Measurements from ENCODE around the gene ERFL. TPM values are rescaled to one million over a fixed set of nuclear protein-coding genes. Genes with fewer than 3 reads are reported as not detected.

ERFL gene
- total RNA-seq, 2 experiments from 2014 or later, result 7.7 to 8.9 TPM

DNA sequence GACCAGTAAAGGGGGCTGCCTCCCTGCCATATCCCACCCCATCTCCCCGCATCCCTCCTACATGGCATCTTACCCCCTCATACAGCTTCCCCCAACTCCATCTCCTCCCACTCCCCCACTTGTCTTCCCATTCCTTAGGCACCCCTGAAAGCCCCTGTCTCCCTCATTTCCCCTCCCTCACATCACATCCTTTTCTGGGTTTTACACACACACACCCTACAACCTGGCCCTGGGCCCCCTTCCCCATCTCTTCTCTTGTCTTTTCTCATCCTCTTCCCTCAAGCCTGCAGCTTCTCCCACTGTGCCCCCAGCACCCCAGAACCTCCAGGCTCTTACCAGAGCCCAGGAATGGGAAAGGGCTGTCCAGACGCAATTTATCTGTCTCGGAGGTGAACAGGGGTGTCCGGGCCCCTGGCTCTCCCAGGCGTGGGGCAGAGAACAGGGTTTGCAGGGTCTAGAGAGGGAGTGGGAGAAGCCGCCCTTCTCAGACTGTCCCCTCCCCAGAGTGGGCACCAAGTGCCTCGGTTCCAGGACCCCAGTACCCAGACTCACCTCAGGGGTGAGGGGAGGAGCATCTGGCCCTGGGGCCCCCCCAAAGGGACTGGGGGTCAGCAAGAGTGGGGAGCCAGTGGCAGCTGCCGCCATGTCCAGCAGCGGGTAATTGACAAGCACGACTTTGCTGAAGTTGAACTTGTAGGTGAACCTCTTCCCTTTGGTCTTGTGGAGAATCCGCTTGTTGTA, 19.4 kb downstream of the ERFL start:
- Mint-ChIP-seq H3K4me1 (ENCODE audit: low read depth) (peaks cover 61% of the 10 kb centered on the region), H3K27me3 (peaks cover 10% of the 10 kb centered on the region), H3K27ac (peak overlapping the region; percentile 49), H3K36me3 (ENCODE audit: low read depth) (peaks cover 37% of the 10 kb centered on the region), H3K9me3 (no peaks in the 10 kb centered on the region), H3K4me3 (peak overlapping the region; percentile 2)
- TF ChIP-seq, protein P1, sequence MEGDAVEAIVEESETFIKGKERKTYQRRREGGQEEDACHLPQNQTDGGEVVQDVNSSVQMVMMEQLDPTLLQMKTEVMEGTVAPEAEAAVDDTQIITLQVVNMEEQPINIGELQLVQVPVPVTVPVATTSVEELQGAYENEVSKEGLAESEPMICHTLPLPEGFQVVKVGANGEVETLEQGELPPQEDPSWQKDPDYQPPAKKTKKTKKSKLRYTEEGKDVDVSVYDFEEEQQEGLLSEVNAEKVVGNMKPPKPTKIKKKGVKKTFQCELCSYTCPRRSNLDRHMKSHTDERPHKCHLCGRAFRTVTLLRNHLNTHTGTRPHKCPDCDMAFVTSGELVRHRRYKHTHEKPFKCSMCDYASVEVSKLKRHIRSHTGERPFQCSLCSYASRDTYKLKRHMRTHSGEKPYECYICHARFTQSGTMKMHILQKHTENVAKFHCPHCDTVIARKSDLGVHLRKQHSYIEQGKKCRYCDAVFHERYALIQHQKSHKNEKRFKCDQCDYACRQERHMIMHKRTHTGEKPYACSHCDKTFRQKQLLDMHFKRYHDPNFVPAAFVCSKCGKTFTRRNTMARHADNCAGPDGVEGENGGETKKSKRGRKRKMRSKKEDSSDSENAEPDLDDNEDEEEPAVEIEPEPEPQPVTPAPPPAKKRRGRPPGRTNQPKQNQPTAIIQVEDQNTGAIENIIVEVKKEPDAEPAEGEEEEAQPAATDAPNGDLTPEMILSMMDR (IDR thresholded peaks at IDR 0.05), result no peak
- Histone ChIP-seq H3K9me3 (ENCODE audit: control insufficient read depth in 1 of 2, insufficient read depth in 1 of 2, low read length in 2 of 2) (no peaks in the 10 kb centered on the region), H3K36me3 (ENCODE audit: insufficient read depth, low read length) (peaks cover 34% of the 10 kb centered on the region), H3K27ac (ENCODE audit: low read depth in 1 of 2, low read length in 2 of 2) (no peak overlapping the region), H3K4me3 (ENCODE audit: low read length) (no peak overlapping the region), H3K4me1 (ENCODE audit: insufficient read depth, low read length) (peaks cover 58% of the 10 kb centered on the region), H3K27me3 (ENCODE audit: control insufficient read depth in 1 of 2, insufficient read depth in 2 of 2, low read length in 2 of 2) (peaks cover 6 to 9% of the 10 kb centered on the region in 2 experiments)
- ChIA-PET CTCF (no interaction called here), POLR2A (interaction anchor here (0.7 to 8.3 kb wide), 7 partner anchors 19 to 49 kb away, joined by 3 to 92 read pairs (median 6); partner anchors contain the start of genes ERFL and RPS19)
- intact Hi-C loops (cut with DNase I, micrococcal nuclease), result no loop called here
- DNase-seq (no peak), ATAC-seq (ENCODE audit: poor library complexity) (no peak)

DNA sequence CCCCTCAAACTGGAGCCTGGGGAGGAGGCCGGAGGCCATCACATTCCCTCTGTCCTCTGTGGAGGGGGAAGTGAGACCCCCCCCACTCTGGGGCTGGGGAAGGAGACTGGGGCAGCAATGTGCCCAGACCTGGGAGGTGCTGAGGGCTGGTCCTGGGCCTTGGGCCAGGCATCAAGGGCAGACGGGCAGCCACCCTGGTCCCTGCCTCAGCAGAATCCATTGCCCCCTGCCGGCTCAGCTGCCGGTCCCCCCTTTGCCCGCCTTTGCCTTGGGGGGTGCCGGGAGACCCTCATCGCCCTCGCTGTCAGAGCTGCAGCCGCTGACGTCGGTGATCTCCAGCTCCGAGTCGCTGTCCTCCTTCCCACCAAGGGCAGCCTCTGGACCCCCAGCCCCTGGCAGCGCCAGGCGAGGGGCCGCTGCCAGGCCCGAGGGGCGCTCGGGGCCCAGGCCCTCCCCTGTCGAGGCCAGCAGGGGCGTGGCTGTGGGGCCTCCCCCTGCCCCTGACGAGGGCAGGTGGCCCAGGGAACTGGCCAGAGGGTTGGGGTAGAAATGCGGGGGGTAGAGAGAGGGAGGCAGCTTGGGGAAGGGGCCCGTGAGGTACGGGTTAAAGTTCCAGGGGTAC, 20.1 kb downstream of the ERFL start:
- Histone ChIP-seq H3K9me3 (ENCODE audit: control insufficient read depth in 1 of 2, insufficient read depth in 1 of 2, low read length in 2 of 2) (no peaks in the 10 kb centered on the region), H3K4me3 (ENCODE audit: low read length) (no peak overlapping the region), H3K27ac (ENCODE audit: low read depth in 1 of 2, low read length in 2 of 2) (no peak overlapping the region), H3K36me3 (ENCODE audit: insufficient read depth, low read length) (peaks cover 42% of the 10 kb centered on the region), H3K27me3 (ENCODE audit: control insufficient read depth in 1 of 2, insufficient read depth in 2 of 2, low read length in 2 of 2) (peaks cover 0 to 3% of the 10 kb centered on the region in 2 experiments), H3K4me1 (ENCODE audit: insufficient read depth, low read length) (peaks cover 58% of the 10 kb centered on the region)
- ChIA-PET CTCF (no interaction called here), POLR2A (interaction anchor here (0.7 to 8.3 kb wide), 7 partner anchors 12 to 48 kb away, joined by 3 to 92 read pairs (median 4); partner anchors contain the start of genes ERFL and RPS19)
- peaks cover 10% of the 10 kb centered on the region for H3K27me3 Mint-ChIP-seq
- H3K36me3 Mint-ChIP-seq (ENCODE audit: low read depth), result peaks cover 45% of the 10 kb centered on the region
- ATAC-seq (ENCODE audit: poor library complexity), result no peak
- TF ChIP-seq, protein P1 (IDR thresholded peaks at IDR 0.05), result no peak
- no peak overlapping the region for H3K27ac Mint-ChIP-seq
- intact Hi-C loops (cut with DNase I, micrococcal nuclease), result no loop called here
- DNase-seq, result no peak
- peaks cover 59% of the 10 kb centered on the region for H3K4me1 Mint-ChIP-seq (ENCODE audit: low read depth)
- H3K4me3 Mint-ChIP-seq, result no peak overlapping the region
- no peaks in the 10 kb centered on the region for H3K9me3 Mint-ChIP-seq

DNA sequence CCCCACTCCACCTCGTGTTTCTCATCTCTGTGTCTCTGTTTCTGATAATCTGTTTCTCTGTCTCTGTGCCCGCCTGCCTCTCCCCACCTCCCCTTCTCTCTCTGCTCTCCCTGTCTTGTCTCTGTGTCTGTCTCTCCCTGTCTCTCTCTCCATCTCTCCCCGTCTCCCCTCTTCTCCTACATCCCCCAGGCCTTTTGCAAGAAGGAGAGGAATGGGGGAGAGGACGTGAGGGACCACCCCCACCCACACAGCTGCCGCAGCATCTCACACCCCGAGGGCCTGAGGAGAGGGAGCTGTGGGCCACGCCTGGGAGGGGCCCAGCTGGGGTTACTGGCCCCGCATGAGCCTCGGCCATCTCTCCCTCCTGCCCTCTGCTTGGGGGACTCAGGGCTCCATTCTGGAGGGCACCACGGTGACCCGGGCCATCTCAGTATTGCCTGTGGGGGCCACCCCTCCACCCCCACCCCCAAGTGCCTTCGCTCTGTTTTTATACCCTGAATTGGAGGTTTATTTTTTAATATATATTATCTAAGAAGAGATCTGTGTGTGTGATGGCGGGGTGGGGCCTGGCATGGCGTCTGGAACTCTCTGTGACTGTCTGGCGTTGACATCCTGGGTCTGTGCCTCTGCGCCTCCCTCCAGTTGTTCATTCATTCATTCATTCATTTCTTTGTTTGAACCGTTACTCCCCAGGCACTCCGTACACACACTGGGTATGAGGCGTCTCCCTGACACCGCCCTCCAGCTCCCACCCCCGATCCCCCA, 21.2 kb downstream of the ERFL start:
- peak overlapping the region; percentile 76 for H3K27ac Mint-ChIP-seq
- peak; percentile 9 for ATAC-seq (ENCODE audit: poor library complexity)
- Histone ChIP-seq H3K27me3 (ENCODE audit: control insufficient read depth in 1 of 2, insufficient read depth in 2 of 2, low read length in 2 of 2) (no peaks in the 10 kb centered on the region), H3K36me3 (ENCODE audit: insufficient read depth, low read length) (peaks cover 52% of the 10 kb centered on the region), H3K4me1 (ENCODE audit: insufficient read depth, low read length) (peaks cover 58% of the 10 kb centered on the region), H3K9me3 (ENCODE audit: control insufficient read depth in 1 of 2, insufficient read depth in 1 of 2, low read length in 2 of 2) (no peaks in the 10 kb centered on the region), H3K27ac (ENCODE audit: low read depth in 1 of 2, low read length in 2 of 2) (no peak overlapping the region), H3K4me3 (ENCODE audit: low read length) (no peak overlapping the region)
- peaks cover 55% of the 10 kb centered on the region for H3K36me3 Mint-ChIP-seq (ENCODE audit: low read depth)
- POLR2A ChIA-PET, result interaction anchor here (0.6 to 8.3 kb wide), 6 partner anchors 11 to 1965 kb away, joined by 3 to 92 read pairs (median 4); no protein-coding TSS in a partner anchor
- peaks cover 7% of the 10 kb centered on the region for H3K27me3 Mint-ChIP-seq
- H3K4me1 Mint-ChIP-seq (ENCODE audit: low read depth), result peaks cover 54% of the 10 kb centered on the region
- peak overlapping the region; percentile 42 for H3K4me3 Mint-ChIP-seq
- intact Hi-C loops (cut with DNase I, micrococcal nuclease), result no loop called here
- TF ChIP-seq, protein P1 (IDR thresholded peaks at IDR 0.05), result no peak
- CTCF ChIA-PET, result interaction anchor here (1.9 kb wide), 1 partner anchor 34 kb away, joined by 4 read pairs; no protein-coding TSS in a partner anchor
- no peaks in the 10 kb centered on the region for H3K9me3 Mint-ChIP-seq
- DNase-seq, result no peak

All from CD4-positive, alpha-beta T cell (primary cell).